PC-9 (cell line): ENCODE data around the gene SETD5. TPM values are rescaled to one million over a fixed set of nuclear protein-coding genes. Genes with fewer than 3 reads are reported as not detected.

ENCODE experiments used
- BruUV-seq: library from RNA; stranded (reverse); fragments of 400-500 nt; replicated peaks from 2 replicates; lab custom pipeline; 2021; lab: Mats Ljungman, UMichigan
- CTCF ChIA-PET: fragments of 300-600 bp; sonication (Branson Sonifier 250); formaldehyde crosslinking; loops from one replicate; lab custom pipeline; 2022; ENCODE audit warnings: antibody characterized with exemption; lab: Charles Lee
- POLR2A ChIA-PET: fragments of 300-600 bp; sonication (Branson Sonifier 250); formaldehyde crosslinking; loops from one replicate; lab custom pipeline; 2022; ENCODE audit warnings: antibody characterized with exemption; ENCODE audit not compliant: unreplicated experiment; lab: Charles Lee
- DNase-seq, 2 experiments: peaks; one replicate each; pipeline versions ENCODE4 v3.0.0 to v3.0.0-alpha.2; 2015 to 2022; ENCODE audit warnings: mixed read lengths in 1 of 2
- H2AFZ ChIP-seq: fragments of 200-600 bp; sonication (generic); 2 replicates; pipeline ENCODE4 v1.8.1; 2017; ENCODE audit warnings: antibody characterized with exemption
- H3F3A ChIP-seq: fragments of 200-600 bp; sonication (generic); 2 replicates; pipeline ENCODE4 v1.8.1; 2017; ENCODE audit warnings: antibody characterized with exemption, mild to moderate bottlenecking, low read depth; ENCODE audit not compliant: insufficient read depth
- H3K27ac ChIP-seq: fragments of 200-600 bp; sonication (generic); 2 replicates; pipeline ENCODE4 v1.6.1; 2016; ENCODE audit warnings: mixed run types
- H3K27me3 ChIP-seq: fragments of 200-600 bp; sonication (generic); 2 replicates; pipeline ENCODE4 v1.6.1; 2016; ENCODE audit warnings: low read depth, mixed run types; ENCODE audit not compliant: insufficient read depth
- H3K36me3 ChIP-seq: fragments of 200-600 bp; sonication (generic); 2 replicates; pipeline ENCODE4 v1.6.1; 2016; ENCODE audit warnings: low read depth, mixed run types
- H3K4me1 ChIP-seq: fragments of 200-600 bp; sonication (generic); replicated peaks from 2 replicates; pipeline ENCODE4 v1.6.1; 2016; ENCODE audit warnings: mixed run types; ENCODE audit not compliant: insufficient read depth
- H3K4me2 ChIP-seq: fragments of 200-600 bp; sonication (generic); 2 replicates; pipeline ENCODE4 v1.6.1; 2017; ENCODE audit warnings: mixed run types
- H3K4me3 ChIP-seq: fragments of 200-600 bp; sonication (generic); 2 replicates; pipeline ENCODE4 v1.6.1; 2016; ENCODE audit warnings: mixed run types
- H3K79me2 ChIP-seq: fragments of 200-600 bp; sonication (generic); 2 replicates; pipeline ENCODE4 v1.6.1; 2017; ENCODE audit warnings: low read depth, mixed run types
- H3K9me2 ChIP-seq: fragments of 200-600 bp; sonication (generic); 2 replicates; pipeline ENCODE4 v1.8.1; 2017; ENCODE audit warnings: mild to moderate bottlenecking; ENCODE audit not compliant: insufficient read depth
- H3K9me3 ChIP-seq: fragments of 200-600 bp; sonication (generic); 2 replicates; pipeline ENCODE4 v1.8.1; 2016; ENCODE audit warnings: low read depth; ENCODE audit not compliant: insufficient read depth
- H4K20me1 ChIP-seq: fragments of 200-600 bp; sonication (generic); 2 replicates; pipeline ENCODE4 v1.8.1; 2017; ENCODE audit not compliant: insufficient read depth
- EZH2 ChIP-seq: fragments of 200-600 bp; sonication (generic); IDR thresholded peaks from 2 replicates; pipeline ENCODE4 v1.8.0; 2017; ENCODE audit warnings: antibody characterized with exemption, low read depth
- intact Hi-C: fragments of 100-400 bp; cut with micrococcal nuclease; formaldehyde crosslinking; loops from one replicate; pipeline ENCODE4 v1.10.0; 2022; ENCODE audit not compliant: unreplicated experiment
- total RNA-seq: library from RNA; stranded (reverse); gene quantifications from 2 replicates; pipeline ENCODE4 v1.2.3, GENCODE V29; 2021
- TF ChIP-seq, protein P1 (sequence below): fragments of 200-600 bp; sonication (generic); conservative IDR thresholded peaks from 2 replicates; pipeline ENCODE4 v1.6.1; 2017; ENCODE audit warnings: mixed run types, antibody characterized with exemption, mild to moderate bottlenecking, moderate library complexity

SETD5 gene
- total RNA-seq, 1 experiment from 2014 or later = 140 TPM

DNA sequence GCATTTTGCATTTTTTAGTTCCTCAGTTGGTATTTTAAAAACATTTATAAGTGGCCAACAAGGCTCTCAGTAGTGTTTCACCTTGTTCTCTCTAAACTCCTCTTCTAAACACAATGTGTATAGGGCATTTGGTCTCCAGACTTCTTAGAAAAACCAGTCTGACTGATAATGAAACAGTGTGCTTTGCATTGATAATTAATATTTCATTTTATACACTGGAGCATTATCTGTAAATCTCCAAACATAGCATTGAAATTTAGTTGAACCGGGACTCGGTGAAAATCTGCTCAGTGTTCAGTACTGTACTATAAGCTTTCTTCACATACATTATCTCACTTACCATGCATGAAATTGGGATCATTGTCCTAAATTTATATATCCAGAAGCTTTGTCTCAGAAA lies 53.6 kb downstream of the SETD5 start:
- no TSS peak for BruUV-seq
- TF ChIP-seq, protein P1, sequence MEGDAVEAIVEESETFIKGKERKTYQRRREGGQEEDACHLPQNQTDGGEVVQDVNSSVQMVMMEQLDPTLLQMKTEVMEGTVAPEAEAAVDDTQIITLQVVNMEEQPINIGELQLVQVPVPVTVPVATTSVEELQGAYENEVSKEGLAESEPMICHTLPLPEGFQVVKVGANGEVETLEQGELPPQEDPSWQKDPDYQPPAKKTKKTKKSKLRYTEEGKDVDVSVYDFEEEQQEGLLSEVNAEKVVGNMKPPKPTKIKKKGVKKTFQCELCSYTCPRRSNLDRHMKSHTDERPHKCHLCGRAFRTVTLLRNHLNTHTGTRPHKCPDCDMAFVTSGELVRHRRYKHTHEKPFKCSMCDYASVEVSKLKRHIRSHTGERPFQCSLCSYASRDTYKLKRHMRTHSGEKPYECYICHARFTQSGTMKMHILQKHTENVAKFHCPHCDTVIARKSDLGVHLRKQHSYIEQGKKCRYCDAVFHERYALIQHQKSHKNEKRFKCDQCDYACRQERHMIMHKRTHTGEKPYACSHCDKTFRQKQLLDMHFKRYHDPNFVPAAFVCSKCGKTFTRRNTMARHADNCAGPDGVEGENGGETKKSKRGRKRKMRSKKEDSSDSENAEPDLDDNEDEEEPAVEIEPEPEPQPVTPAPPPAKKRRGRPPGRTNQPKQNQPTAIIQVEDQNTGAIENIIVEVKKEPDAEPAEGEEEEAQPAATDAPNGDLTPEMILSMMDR = no peak
- no peak for TF ChIP-seq EZH2
- H3K36me3 ChIP-seq = peaks cover 80% of the 10 kb centered on the region
- no peaks in the 10 kb centered on the region for H3K9me2 ChIP-seq
- H3K4me3 ChIP-seq = no peak overlapping the region
- H2AFZ ChIP-seq = no peak overlapping the region
- H3K27ac ChIP-seq = no peak overlapping the region
- H3K4me1 ChIP-seq = no peaks in the 10 kb centered on the region
- intact Hi-C loops = no loop called here
- ChIA-PET CTCF (no interaction called here), POLR2A (no interaction called here)
- peaks cover 85% of the 10 kb centered on the region for H4K20me1 ChIP-seq
- H3F3A ChIP-seq = peaks cover 66% of the 10 kb centered on the region
- H3K4me2 ChIP-seq = no peak overlapping the region
- H3K9me3 ChIP-seq = no peaks in the 10 kb centered on the region
- H3K79me2 ChIP-seq = peaks cover 23% of the 10 kb centered on the region; the same call in 1 of the 2 replicates
- no peaks in the 10 kb centered on the region for H3K27me3 ChIP-seq
- DNase-seq = no peak

DNA sequence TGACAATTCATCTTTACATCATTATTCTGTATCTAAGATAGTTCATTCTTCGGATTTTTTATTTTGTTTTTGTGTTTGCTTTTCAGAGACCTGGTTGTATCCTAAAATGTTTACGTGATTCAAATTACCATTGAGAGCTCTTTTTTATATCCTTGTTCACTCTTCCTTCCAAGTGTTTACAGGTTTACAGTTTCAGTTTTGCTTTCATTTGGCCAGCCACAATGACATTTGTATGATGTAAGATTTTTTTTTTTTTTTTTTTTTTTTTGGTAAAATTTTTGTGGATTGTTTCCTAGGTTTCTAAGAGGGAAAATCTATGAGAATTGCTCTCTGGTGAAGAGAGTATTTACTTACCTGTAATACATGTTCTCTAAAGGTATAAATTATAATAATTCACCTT lies 55.0 kb downstream of the SETD5 start:
- Histone ChIP-seq H3K9me2 (no peaks in the 10 kb centered on the region), H3K27ac (0 out of 2 replicates have a peak overlapping the region, but pooled peaks have one; percentile 18), H3K4me2 (no peak overlapping the region), H3F3A (peaks cover 71% of the 10 kb centered on the region), H2AFZ (no peak overlapping the region), H3K27me3 (no peaks in the 10 kb centered on the region), H3K4me1 (no peaks in the 10 kb centered on the region), H3K9me3 (no peaks in the 10 kb centered on the region), H4K20me1 (peaks cover 86% of the 10 kb centered on the region), H3K4me3 (no peak overlapping the region), H3K36me3 (peaks cover 74% of the 10 kb centered on the region), H3K79me2 (peaks cover 23% of the 10 kb centered on the region; the same call in 1 of the 2 replicates)
- CTCF ChIA-PET = no interaction called here
- BruUV-seq = no TSS peak
- no peak for DNase-seq
- intact Hi-C loops = no loop called here
- no peak for TF ChIP-seq EZH2
- TF ChIP-seq, protein P1 = no peak
- POLR2A ChIA-PET = interaction anchor here (0.6 kb wide), 1 partner anchor 564 kb away, joined by 3 read pairs; no protein-coding TSS in a partner anchor

DNA sequence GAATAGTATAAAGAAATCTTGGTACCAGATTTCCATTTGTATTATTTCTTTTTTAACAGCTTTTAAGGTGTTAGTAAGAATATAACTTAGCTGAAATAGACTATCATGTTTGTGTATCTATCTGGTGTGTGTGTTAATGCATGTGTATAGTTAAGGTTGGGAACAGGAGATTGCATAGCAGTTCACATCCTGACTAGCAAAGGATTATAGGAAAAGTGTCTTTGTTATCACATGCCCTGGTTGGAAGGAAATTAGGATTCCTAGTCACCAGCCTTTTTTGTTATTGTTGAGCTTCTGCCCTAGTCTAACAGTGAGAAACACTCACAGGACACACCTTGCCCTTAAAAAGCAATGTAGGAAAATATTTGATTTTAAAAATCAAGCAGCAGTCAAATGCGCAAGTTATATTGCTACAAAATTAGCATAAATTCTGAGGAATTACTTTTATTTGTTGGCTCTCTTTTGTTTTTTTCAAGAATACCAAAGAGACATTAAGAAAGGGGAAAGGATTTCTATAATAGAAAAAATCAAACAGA lies 58.2 kb downstream of the SETD5 start:
- H2AFZ ChIP-seq = no peak overlapping the region
- peaks cover 73% of the 10 kb centered on the region for H3F3A ChIP-seq
- H3K36me3 ChIP-seq = peaks cover 52% of the 10 kb centered on the region
- no peaks in the 10 kb centered on the region for H3K4me1 ChIP-seq
- no peak for TF ChIP-seq EZH2
- TF ChIP-seq, protein P1 = no peak
- CTCF ChIA-PET = no interaction called here
- DNase-seq = no peak
- intact Hi-C loops = no loop called here
- H3K79me2 ChIP-seq = 0 out of 2 replicates have a peak, but pooled peaks cover 11% of the 10 kb centered on the region
- POLR2A ChIA-PET = interaction anchor here (0.6 kb wide), 1 partner anchor 18 kb away, joined by 7 read pairs; no protein-coding TSS in a partner anchor
- no peak overlapping the region for H3K4me2 ChIP-seq
- H3K9me3 ChIP-seq = no peaks in the 10 kb centered on the region
- no peaks in the 10 kb centered on the region for H3K9me2 ChIP-seq
- no peaks in the 10 kb centered on the region for H3K27me3 ChIP-seq
- peaks cover 81% of the 10 kb centered on the region for H4K20me1 ChIP-seq
- H3K4me3 ChIP-seq = no peak overlapping the region
- BruUV-seq = no TSS peak
- no peak overlapping the region for H3K27ac ChIP-seq
